Suprapubic skin (tissue), 4 donors: ENCODE results near the gene ODF2. TPM values are rescaled to one million over a fixed set of nuclear protein-coding genes. Genes with fewer than 3 reads are reported as not detected.
A peak's percentile ranks its signal among the peaks of the same experiment; 100 is the strongest.

Experiments
- DNase-seq, 2 donors: peaks; one replicate each; pipeline ENCODE4 v3.0.0-alpha.2; 2019; ENCODE audit warnings: low spot score in 2 of 2
- H3K27ac ChIP-seq: fragments of 200-600 bp; sonication (generic); one replicate; pipeline ENCODE4 v1.5.1; 2019
- H3K27me3 ChIP-seq: fragments of 200-600 bp; sonication (generic); one replicate; pipeline ENCODE4 v1.5.1; 2019
- H3K36me3 ChIP-seq: fragments of 200-600 bp; sonication (generic); one replicate; pipeline ENCODE4 v1.5.1; 2019
- H3K4me1 ChIP-seq: fragments of 200-600 bp; sonication (generic); one replicate; pipeline ENCODE4 v1.5.1; 2019
- H3K4me3 ChIP-seq: fragments of 200-600 bp; sonication (generic); one replicate; pipeline ENCODE4 v1.5.1; 2019; ENCODE audit warnings: mild to moderate bottlenecking
- H3K9me3 ChIP-seq: fragments of 200-600 bp; sonication (generic); one replicate; pipeline ENCODE4 v1.5.1; 2019
- EP300 ChIP-seq: sonication (generic); formaldehyde crosslinking; IDR thresholded peaks from one replicate; pipeline ENCODE4 v1.6.1; 2017; ENCODE audit warnings: antibody characterized with exemption
- POLR2A ChIP-seq, 2 donors: fragments of 450-650 bp; IDR thresholded peaks; one replicate each; pipeline ENCODE4 v1.6.1; 2017; ENCODE audit warnings: antibody characterized with exemption in 2 of 2, mild to moderate bottlenecking in 2 of 2, moderate library complexity in 2 of 2
- POLR2AphosphoS5 ChIP-seq, 3 donors: sonication (generic); formaldehyde crosslinking; IDR thresholded peaks; one replicate each; pipeline ENCODE4 v1.6.1; 2017; ENCODE audit warnings: antibody characterized with exemption in 3 of 3
- WGBS: methylation state at CpG from one replicate; pipeline ENCODE4 v1.1.5; 2018; 5-methylcytosine and 5-hydroxymethylcytosine counted together
- total RNA-seq, 4 donors: library from RNA; depleted of rRNA; stranded (reverse); fragments of >200 nt; gene quantifications; one replicate each; pipeline ENCODE4 v1.1.0, GENCODE V29; 2016
- TF ChIP-seq, protein P1 (sequence below), 2 donors: fragments of 200-600 bp in 1 of 2; fragments of 450-650 bp in 1 of 2; sonication (generic) in 1 of 2; IDR thresholded peaks; one replicate each; pipeline ENCODE4 v1.5.1; 2016 to 2019; ENCODE audit warnings: antibody characterized with exemption in 2 of 2, mild to moderate bottlenecking in 1 of 2, moderate library complexity in 1 of 2

ODF2 gene
- total RNA-seq, 4 donors from 2014 or later: 20.8 to 28.2 (median 24.7) TPM

DNA sequence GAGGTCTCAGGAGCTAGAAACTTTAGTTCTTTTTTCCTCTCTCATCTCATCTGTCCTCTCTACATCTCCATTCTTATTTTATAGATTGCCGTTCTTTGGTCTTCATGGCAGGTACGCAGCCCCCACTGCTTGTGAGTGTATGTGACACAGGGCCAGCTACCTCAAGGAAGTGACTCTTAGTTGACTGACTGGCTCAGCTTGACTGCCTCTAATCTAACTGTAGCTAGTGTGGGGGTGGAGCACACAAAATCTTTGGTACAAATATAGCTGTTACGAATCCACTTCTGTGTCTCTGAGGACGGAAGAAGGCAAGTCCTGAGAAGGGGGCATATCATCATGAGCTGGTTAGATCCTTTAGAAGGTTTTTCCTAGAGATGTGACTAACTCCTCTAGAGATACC, 76.8 kb downstream of the ODF2 start:
- no peak for TF ChIP-seq POLR2A (IDR thresholded peaks at IDR 0.05)
- TF ChIP-seq, protein P1, sequence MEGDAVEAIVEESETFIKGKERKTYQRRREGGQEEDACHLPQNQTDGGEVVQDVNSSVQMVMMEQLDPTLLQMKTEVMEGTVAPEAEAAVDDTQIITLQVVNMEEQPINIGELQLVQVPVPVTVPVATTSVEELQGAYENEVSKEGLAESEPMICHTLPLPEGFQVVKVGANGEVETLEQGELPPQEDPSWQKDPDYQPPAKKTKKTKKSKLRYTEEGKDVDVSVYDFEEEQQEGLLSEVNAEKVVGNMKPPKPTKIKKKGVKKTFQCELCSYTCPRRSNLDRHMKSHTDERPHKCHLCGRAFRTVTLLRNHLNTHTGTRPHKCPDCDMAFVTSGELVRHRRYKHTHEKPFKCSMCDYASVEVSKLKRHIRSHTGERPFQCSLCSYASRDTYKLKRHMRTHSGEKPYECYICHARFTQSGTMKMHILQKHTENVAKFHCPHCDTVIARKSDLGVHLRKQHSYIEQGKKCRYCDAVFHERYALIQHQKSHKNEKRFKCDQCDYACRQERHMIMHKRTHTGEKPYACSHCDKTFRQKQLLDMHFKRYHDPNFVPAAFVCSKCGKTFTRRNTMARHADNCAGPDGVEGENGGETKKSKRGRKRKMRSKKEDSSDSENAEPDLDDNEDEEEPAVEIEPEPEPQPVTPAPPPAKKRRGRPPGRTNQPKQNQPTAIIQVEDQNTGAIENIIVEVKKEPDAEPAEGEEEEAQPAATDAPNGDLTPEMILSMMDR (IDR thresholded peaks at IDR 0.05): no peak
- no peak for TF ChIP-seq POLR2AphosphoS5 (IDR thresholded peaks at IDR 0.05)
- TF ChIP-seq EP300: no peak
- no peak overlapping the region for H3K27ac ChIP-seq
- no peaks in the 10 kb centered on the region for H3K27me3 ChIP-seq
- DNase-seq: peak in 1 of 2 donors; percentile 5
- H3K4me3 ChIP-seq: no peak overlapping the region
- H3K9me3 ChIP-seq: no peaks in the 10 kb centered on the region
- H3K4me1 ChIP-seq: no peaks in the 10 kb centered on the region
- peaks cover 95% of the 10 kb centered on the region for H3K36me3 ChIP-seq
- 89% methylated on average over 4 of the region's 4 CpGs for WGBS

- TF ChIP-seq, protein P1 (IDR thresholded peaks at IDR 0.05): no peak
- no peak for TF ChIP-seq EP300
- no peak for TF ChIP-seq POLR2A (IDR thresholded peaks at IDR 0.05)
- TF ChIP-seq POLR2AphosphoS5 (IDR thresholded peaks at IDR 0.05): no peak
- WGBS: 68% methylated on average over 3 of the region's 3 CpGs
- Histone ChIP-seq H3K4me3 (no peak overlapping the region), H3K27ac (no peak overlapping the region), H3K4me1 (no peaks in the 10 kb centered on the region), H3K9me3 (no peaks in the 10 kb centered on the region), H3K27me3 (no peaks in the 10 kb centered on the region), H3K36me3 (peaks cover 76% of the 10 kb centered on the region)
- no peak for DNase-seq
Observed at GRCh38 chr9:128540634-128541360, 85.0 kb downstream of the ODF2 start.

DNA sequence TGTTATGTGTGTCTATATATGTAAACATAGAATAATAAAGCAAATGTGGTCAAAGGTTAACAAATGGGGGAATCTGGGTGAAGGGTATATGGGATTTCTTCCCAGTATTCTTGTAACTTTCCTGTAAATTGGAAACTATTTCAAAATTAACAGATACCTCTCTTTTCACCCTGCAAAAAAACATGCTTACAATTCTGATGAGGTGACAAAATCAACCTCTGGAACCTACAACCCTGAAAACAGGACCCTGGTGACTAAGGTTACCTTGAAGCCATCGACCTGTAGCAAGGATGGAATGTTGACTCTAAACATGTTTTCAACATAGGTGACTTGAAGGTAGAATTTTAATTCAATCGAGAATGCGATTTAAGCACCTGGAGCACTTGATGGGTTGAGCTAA, 90.7 kb downstream of the ODF2 start:
- Histone ChIP-seq H3K36me3 (peaks cover 19% of the 10 kb centered on the region), H3K4me3 (no peak overlapping the region), H3K27ac (no peak overlapping the region), H3K9me3 (no peaks in the 10 kb centered on the region), H3K27me3 (no peaks in the 10 kb centered on the region), H3K4me1 (peaks cover 18% of the 10 kb centered on the region)
- TF ChIP-seq, protein P1 (IDR thresholded peaks at IDR 0.05): no peak
- no peak for TF ChIP-seq POLR2AphosphoS5 (IDR thresholded peaks at IDR 0.05)
- no peak for TF ChIP-seq POLR2A (IDR thresholded peaks at IDR 0.05)
- no peak for TF ChIP-seq EP300
- DNase-seq: no peak
- 95% methylated on average over 3 of the region's 3 CpGs for WGBS

DNA sequence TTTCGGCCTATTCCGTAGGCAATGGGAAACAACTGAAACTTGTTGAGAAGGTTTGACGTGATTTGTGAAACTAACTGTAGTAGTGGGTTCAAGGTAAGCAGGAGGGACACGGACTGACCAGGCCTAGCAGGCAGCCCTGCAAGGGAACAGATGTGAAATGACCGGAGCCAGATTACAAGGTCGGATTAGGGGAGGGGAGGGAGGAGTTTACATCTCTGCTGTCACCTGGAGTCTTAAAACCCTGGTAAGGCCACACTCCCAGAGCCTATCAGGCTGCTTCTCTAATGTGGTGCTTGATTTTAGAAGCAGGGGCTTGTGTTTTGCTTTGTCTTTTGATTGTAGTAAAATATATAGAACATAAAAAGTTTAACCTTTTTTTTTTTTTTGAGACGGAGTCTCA, 93.1 kb downstream of the ODF2 start:
- no peak for DNase-seq
- Histone ChIP-seq H3K4me1 (peaks cover 32% of the 10 kb centered on the region), H3K36me3 (no peaks in the 10 kb centered on the region), H3K27ac (no peak overlapping the region), H3K9me3 (no peaks in the 10 kb centered on the region), H3K27me3 (no peaks in the 10 kb centered on the region), H3K4me3 (no peak overlapping the region)
- WGBS: 93% methylated on average over 7 of the region's 7 CpGs
- no peak for TF ChIP-seq POLR2AphosphoS5 (IDR thresholded peaks at IDR 0.05)
- TF ChIP-seq, protein P1 (IDR thresholded peaks at IDR 0.05): no peak
- no peak for TF ChIP-seq POLR2A (IDR thresholded peaks at IDR 0.05)
- TF ChIP-seq EP300: no peak

DNA sequence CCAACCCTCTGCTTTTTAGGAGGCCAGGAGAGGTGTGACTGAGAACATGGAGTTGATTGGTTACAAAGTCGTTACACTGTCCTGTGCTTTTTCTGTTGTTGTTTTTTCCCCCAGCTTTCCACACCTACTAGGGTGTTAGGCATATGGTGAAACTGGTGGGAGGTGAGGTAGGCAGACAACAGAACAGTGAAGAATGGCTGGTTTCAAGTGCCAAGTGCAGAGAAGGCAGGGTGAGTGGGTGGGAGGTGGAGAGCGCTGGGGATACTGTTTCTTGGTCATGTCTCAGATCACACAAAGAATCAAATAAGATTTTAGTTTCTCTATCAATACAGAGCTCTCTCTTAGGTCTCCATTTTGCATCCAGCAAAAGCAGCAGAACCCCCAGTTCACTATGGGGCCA, 94.4 kb downstream of the ODF2 start:
- H3K9me3 ChIP-seq: no peaks in the 10 kb centered on the region
- DNase-seq: no peak
- TF ChIP-seq, protein P1 (IDR thresholded peaks at IDR 0.05): no peak
- no peak for TF ChIP-seq POLR2A (IDR thresholded peaks at IDR 0.05)
- no peak for TF ChIP-seq EP300
- no peak for TF ChIP-seq POLR2AphosphoS5 (IDR thresholded peaks at IDR 0.05)
- H3K36me3 ChIP-seq: no peaks in the 10 kb centered on the region
- H3K4me1 ChIP-seq: peaks cover 46% of the 10 kb centered on the region
- WGBS: 52% methylated on average over 2 of the region's 2 CpGs
- peak overlapping the region; percentile 96 for H3K27ac ChIP-seq
- no peak overlapping the region for H3K4me3 ChIP-seq
- H3K27me3 ChIP-seq: no peaks in the 10 kb centered on the region

Other genes with a start within 250 kb of the ODF2 start
- gene GOLGA2, start 180.0 kb upstream of the ODF2 start, total RNA-seq: 100 to 1,000 TPM in 2 of 4 donors, 10 to 100 TPM in 2; 83.5 to 131 (median 99.0) TPM
- gene SWI5, start 179.7 kb upstream of the ODF2 start, total RNA-seq: 10 to 100 TPM; 21.1 to 35.3 (median 22.2) TPM
- gene TRUB2, start 133.6 kb upstream of the ODF2 start, total RNA-seq: 10 to 100 TPM; 11.6 to 19.9 (median 14.1) TPM
- 100 to 1,000 TPM in 3 of 4 donors, 10 to 100 TPM in 1; 73.3 to 119 (median 106) TPM for gene COQ4, start 133.2 kb upstream of the ODF2 start, total RNA-seq
- gene SLC27A4, start 115.5 kb upstream of the ODF2 start, total RNA-seq: 10 to 100 TPM; 52.0 to 78.1 (median 63.0) TPM
- 10 to 100 TPM; 30.2 to 37.6 (median 34.0) TPM for gene URM1, start 84.6 kb upstream of the ODF2 start, total RNA-seq
- gene CERCAM, start 35.1 kb upstream of the ODF2 start, total RNA-seq: 10 to 100 TPM in 2 of 4 donors, 1 to 10 TPM in 2; 3.7 to 26.2 (median 11.3) TPM
- gene GLE1, start 48.7 kb downstream of the ODF2 start, total RNA-seq: 10 to 100 TPM; 27.5 to 39.6 (median 28.5) TPM
- 100 to 1,000 TPM; 251 to 476 (median 354) TPM for gene SPTAN1, start 96.6 kb downstream of the ODF2 start, total RNA-seq
- 10 to 100 TPM; 43.5 to 52.4 (median 45.8) TPM for gene DYNC2I2, start 200.8 kb downstream of the ODF2 start, total RNA-seq
- 100 to 1,000 TPM; 101 to 166 (median 161) TPM for gene SET, start 233.2 kb downstream of the ODF2 start, total RNA-seq
- 1 to 10 TPM; 3.4 to 6.0 (median 4.4) TPM for gene PKN3, start 246.5 kb downstream of the ODF2 start, total RNA-seq